Lower leg skin (tissue), 3 donors: ENCODE results near the gene MYL12A.

Experiments
- POLR2A ChIP-seq, 2 donors: fragments of 450-650 bp; IDR thresholded peaks; one replicate each; pipeline ENCODE4 v1.6.1; 2016 to 2017; ENCODE audit warnings: antibody characterized with exemption in 2 of 2, mild to moderate bottlenecking in 1 of 2, moderate library complexity in 1 of 2
- TF ChIP-seq, protein P1 (sequence below), 3 donors: fragments of 450-650 bp; IDR thresholded peaks; one replicate each; pipeline ENCODE4 v1.5.1; 2016; ENCODE audit warnings: antibody characterized with exemption in 3 of 3, mild to moderate bottlenecking in 3 of 3, moderate library complexity in 2 of 3

DNA sequence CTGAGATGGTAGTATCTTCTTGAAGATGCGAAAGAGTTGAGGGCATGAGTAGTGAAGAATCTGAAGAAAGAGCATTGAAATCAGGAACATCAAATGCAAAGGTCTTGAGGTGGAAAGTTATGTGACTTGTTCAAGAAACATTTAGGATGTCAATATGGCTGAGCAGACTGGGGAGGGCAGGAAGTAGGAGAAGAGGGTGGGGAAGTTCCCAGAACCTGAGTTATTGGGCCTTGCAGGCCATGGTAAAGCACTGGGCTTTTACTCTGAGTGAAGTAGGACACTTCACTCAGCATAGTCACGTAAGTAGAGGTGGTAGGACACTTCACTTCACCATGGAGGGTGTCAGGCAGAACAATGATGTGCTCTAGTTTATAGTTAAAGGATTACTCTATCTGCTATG lies 11.8 kb upstream of the MYL12A start:
- TF ChIP-seq, protein P1, sequence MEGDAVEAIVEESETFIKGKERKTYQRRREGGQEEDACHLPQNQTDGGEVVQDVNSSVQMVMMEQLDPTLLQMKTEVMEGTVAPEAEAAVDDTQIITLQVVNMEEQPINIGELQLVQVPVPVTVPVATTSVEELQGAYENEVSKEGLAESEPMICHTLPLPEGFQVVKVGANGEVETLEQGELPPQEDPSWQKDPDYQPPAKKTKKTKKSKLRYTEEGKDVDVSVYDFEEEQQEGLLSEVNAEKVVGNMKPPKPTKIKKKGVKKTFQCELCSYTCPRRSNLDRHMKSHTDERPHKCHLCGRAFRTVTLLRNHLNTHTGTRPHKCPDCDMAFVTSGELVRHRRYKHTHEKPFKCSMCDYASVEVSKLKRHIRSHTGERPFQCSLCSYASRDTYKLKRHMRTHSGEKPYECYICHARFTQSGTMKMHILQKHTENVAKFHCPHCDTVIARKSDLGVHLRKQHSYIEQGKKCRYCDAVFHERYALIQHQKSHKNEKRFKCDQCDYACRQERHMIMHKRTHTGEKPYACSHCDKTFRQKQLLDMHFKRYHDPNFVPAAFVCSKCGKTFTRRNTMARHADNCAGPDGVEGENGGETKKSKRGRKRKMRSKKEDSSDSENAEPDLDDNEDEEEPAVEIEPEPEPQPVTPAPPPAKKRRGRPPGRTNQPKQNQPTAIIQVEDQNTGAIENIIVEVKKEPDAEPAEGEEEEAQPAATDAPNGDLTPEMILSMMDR (IDR thresholded peaks at IDR 0.05): no peak
- TF ChIP-seq POLR2A (IDR thresholded peaks at IDR 0.05): no peak
